SU-DHL-6 (cell line): ENCODE results near the gene GRAP2.

ENCODE experiments used
- EZH2phosphoT487 ChIP-seq: fragments of 200-600 bp; sonication (generic), shearing (Covaris generic); conservative IDR thresholded peaks from 2 replicates; pipeline ENCODE4 v1.6.1; 2018; ENCODE audit warnings: mild to moderate bottlenecking, antibody characterized with exemption, low read length, moderate library complexity, mixed read lengths
- TF ChIP-seq, protein P1 (sequence below): fragments of 200-600 bp; sonication (generic); IDR thresholded peaks from one replicate; pipeline ENCODE4 v1.5.1; 2017; ENCODE audit warnings: antibody characterized with exemption, mild to moderate bottlenecking, low read length, moderate library complexity; ENCODE audit not compliant: insufficient read depth, poor library complexity, severe bottlenecking

DNA sequence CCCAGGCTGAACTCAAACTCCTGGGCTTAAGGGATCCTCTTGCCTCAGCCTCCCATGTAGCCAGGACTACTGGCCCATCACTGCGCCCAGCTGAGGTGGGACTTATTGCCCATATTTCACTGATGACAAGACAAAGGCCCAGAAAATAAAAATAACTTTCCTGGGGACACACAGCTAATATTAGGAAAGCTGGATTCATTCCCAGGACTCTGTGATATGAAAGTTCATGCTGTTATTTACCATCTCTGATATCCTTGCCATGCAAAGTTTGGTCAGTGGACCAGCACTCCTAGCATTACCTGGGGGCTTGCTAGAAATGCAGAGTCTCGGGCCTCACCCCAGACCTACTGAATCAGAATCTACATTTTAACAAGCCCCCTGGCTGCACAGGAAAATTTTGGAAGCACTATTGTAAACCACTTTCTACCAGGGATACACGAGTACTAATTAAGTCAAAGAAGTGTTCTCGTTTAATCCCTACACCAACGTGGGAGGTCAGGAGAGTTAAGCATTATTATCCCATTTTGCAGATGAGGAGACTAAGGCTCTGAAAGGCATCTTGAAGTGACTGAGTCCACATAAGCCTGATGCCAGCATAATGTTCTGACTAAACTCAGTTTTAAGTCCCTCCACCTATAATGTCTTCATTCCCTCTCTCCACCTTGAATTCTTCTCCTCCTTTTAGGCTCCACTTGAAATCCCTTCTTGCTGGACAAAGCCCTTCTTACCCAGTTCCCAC is 91.4 kb downstream of the GRAP2 start:
- TF ChIP-seq, protein P1, sequence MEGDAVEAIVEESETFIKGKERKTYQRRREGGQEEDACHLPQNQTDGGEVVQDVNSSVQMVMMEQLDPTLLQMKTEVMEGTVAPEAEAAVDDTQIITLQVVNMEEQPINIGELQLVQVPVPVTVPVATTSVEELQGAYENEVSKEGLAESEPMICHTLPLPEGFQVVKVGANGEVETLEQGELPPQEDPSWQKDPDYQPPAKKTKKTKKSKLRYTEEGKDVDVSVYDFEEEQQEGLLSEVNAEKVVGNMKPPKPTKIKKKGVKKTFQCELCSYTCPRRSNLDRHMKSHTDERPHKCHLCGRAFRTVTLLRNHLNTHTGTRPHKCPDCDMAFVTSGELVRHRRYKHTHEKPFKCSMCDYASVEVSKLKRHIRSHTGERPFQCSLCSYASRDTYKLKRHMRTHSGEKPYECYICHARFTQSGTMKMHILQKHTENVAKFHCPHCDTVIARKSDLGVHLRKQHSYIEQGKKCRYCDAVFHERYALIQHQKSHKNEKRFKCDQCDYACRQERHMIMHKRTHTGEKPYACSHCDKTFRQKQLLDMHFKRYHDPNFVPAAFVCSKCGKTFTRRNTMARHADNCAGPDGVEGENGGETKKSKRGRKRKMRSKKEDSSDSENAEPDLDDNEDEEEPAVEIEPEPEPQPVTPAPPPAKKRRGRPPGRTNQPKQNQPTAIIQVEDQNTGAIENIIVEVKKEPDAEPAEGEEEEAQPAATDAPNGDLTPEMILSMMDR = no peak
- TF ChIP-seq EZH2phosphoT487 = no peak
